ENCODE measurements around the gene ZFAND3. TPM values are rescaled to one million over a fixed set of nuclear protein-coding genes. Genes with fewer than 3 reads are reported as not detected.

Gene ZFAND3
- polyA plus RNA-seq, 1 of the 3 experiments (the other 2 are of a cell fraction): 16.7 TPM

DNA sequence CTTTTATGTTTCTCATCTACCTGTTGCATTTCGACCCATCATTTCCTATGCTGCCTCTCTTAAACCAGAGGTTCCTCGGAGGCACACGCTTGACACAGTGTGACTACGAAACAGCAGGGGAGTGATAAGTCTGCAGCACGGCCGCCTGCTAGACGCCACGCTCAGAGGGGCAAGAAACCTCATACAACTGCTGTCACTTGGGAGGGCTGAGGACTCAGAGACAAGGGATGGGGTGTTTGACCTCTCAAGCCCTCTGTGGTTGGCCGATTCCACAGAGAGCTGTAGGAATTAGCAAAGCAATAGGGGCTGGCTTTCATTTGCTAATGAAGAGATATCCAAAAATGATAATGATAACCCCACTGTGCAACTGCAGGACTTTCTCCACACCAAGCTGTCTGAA, 372.5 kb downstream of the ZFAND3 start:
- Histone ChIP-seq H2AFZ (ENCODE audit: low read depth) (no peak overlapping the region), H3K27me3 (ENCODE audit: insufficient read depth) (no peaks in the 10 kb centered on the region), H3K9me2 (no peaks in the 10 kb centered on the region), H3K36me3 (replicated peaks in 1 of 2; ENCODE audit: control insufficient read depth in 1 of 2, insufficient read depth in 2 of 2, low read length in 1 of 2) (peaks cover 0 to 3% of the 10 kb centered on the region in 2 experiments), H4K20me1 (ENCODE audit: insufficient read depth) (no peaks in the 10 kb centered on the region), H3K9me3 (no peaks in the 10 kb centered on the region), H3K4me1 (ENCODE audit: control insufficient read depth in 1 of 2, insufficient read depth in 2 of 2, low read depth in 1 of 2, low read length in 1 of 2) (peaks cover 0 to 32% of the 10 kb centered on the region in 2 experiments; a peak in 1 of 4 replicates), H3K79me2 (ENCODE audit: insufficient read depth) (no peaks in the 10 kb centered on the region), H3F3A (replicated peaks; ENCODE audit: insufficient read depth) (no peaks in the 10 kb centered on the region), H3K4me2 (no peak overlapping the region), H3K4me3 (ENCODE audit: low read depth in 2 of 2, low read length in 1 of 2) (no peak overlapping the region), H3K27ac (ENCODE audit: low read depth in 2 of 2, low read length in 1 of 2) (no peak overlapping the region), H3K9ac (no peak overlapping the region)
- no peak for TF ChIP-seq EZH2phosphoT487 (IDR thresholded peaks at IDR 0.05; ENCODE audit: borderline replicate concordance, low read depth)
- TF ChIP-seq, protein P1, sequence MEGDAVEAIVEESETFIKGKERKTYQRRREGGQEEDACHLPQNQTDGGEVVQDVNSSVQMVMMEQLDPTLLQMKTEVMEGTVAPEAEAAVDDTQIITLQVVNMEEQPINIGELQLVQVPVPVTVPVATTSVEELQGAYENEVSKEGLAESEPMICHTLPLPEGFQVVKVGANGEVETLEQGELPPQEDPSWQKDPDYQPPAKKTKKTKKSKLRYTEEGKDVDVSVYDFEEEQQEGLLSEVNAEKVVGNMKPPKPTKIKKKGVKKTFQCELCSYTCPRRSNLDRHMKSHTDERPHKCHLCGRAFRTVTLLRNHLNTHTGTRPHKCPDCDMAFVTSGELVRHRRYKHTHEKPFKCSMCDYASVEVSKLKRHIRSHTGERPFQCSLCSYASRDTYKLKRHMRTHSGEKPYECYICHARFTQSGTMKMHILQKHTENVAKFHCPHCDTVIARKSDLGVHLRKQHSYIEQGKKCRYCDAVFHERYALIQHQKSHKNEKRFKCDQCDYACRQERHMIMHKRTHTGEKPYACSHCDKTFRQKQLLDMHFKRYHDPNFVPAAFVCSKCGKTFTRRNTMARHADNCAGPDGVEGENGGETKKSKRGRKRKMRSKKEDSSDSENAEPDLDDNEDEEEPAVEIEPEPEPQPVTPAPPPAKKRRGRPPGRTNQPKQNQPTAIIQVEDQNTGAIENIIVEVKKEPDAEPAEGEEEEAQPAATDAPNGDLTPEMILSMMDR (IDR thresholded peaks at IDR 0.05): no peak
- TF ChIP-seq MXI1 (IDR thresholded peaks at IDR 0.05; ENCODE audit: low read depth, low read length): no peak
- TF ChIP-seq EP300 (IDR thresholded peaks at IDR 0.05; ENCODE audit: borderline replicate concordance in 1 of 2, low read depth in 1 of 2, low read length in 1 of 2): no peak
- TF ChIP-seq TEAD4 (IDR thresholded peaks at IDR 0.05; ENCODE audit: borderline replicate concordance, insufficient read depth): no peak
- no peak for TF ChIP-seq TCF12 (IDR thresholded peaks at IDR 0.05)
- no peak for TF ChIP-seq FOXM1 (IDR thresholded peaks at IDR 0.05; ENCODE audit: low read depth)
- no peak for TF ChIP-seq TAF1 (IDR thresholded peaks at IDR 0.05; ENCODE audit: borderline replicate concordance, low read depth, low read length)
- no peak for TF ChIP-seq NFIC (IDR thresholded peaks at IDR 0.05; ENCODE audit: borderline replicate concordance)
- no peak for TF ChIP-seq SIN3A (IDR thresholded peaks at IDR 0.05; ENCODE audit: borderline replicate concordance, low read depth, low read length)
- TF ChIP-seq NRF1 (IDR thresholded peaks at IDR 0.05; ENCODE audit: low read depth, low read length): no peak
- no peak for TF ChIP-seq CHD2 (IDR thresholded peaks at IDR 0.05; ENCODE audit: low read length, partially characterized antibody)
- TF ChIP-seq JUND (IDR thresholded peaks at IDR 0.05): no peak
- TF ChIP-seq RAD21 (IDR thresholded peaks at IDR 0.05; ENCODE audit: low read length): no peak
- no peak for DNase-seq
- WGBS (ENCODE audit: low lambda C conversion rate): 77% methylated on average over 5 of the region's 9 CpGs
- CTCF ChIA-PET: no interaction called here
- POLR2A ChIA-PET: no interaction called here

DNA sequence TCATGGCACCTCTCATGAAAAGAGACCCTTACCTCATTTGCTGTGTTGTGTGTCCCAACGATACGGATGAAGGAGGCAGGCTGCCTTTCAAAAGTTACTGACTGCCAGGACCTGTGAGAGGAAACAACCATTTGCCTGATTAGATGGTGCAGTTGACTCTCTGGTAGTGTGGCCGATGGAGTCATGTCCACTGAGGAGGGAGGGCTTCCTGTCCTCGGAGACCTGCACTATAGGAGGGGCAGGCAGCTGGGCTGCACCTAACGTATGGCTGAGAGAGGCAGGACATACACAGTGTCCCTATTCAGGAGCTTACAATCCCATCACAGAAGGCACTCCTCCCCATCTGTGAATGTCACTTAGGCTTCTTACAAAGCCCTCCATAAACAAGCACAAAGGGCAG, 373.0 kb downstream of the ZFAND3 start:
- Histone ChIP-seq H3K36me3 (replicated peaks in 1 of 2; ENCODE audit: control insufficient read depth in 1 of 2, insufficient read depth in 2 of 2, low read length in 1 of 2) (peaks cover 0 to 3% of the 10 kb centered on the region in 2 experiments), H3K4me2 (no peak overlapping the region), H3K27me3 (ENCODE audit: insufficient read depth) (no peaks in the 10 kb centered on the region), H3K27ac (ENCODE audit: low read depth in 2 of 2, low read length in 1 of 2) (no peak overlapping the region), H3F3A (replicated peaks; ENCODE audit: insufficient read depth) (no peaks in the 10 kb centered on the region), H3K9me2 (no peaks in the 10 kb centered on the region), H3K4me3 (ENCODE audit: low read depth in 2 of 2, low read length in 1 of 2) (no peak overlapping the region), H3K4me1 (ENCODE audit: control insufficient read depth in 1 of 2, insufficient read depth in 2 of 2, low read depth in 1 of 2, low read length in 1 of 2) (peaks cover 0 to 27% of the 10 kb centered on the region in 2 experiments; a peak in 1 of 4 replicates), H2AFZ (ENCODE audit: low read depth) (no peak overlapping the region), H4K20me1 (ENCODE audit: insufficient read depth) (no peaks in the 10 kb centered on the region), H3K9me3 (no peaks in the 10 kb centered on the region), H3K9ac (no peak overlapping the region), H3K79me2 (ENCODE audit: insufficient read depth) (no peaks in the 10 kb centered on the region)
- ChIA-PET CTCF (no interaction called here), POLR2A (interaction anchor here (0.5 kb wide), 1 partner anchor 188 kb away, joined by 3 read pairs; no protein-coding TSS in a partner anchor)
- no peak for DNase-seq
- WGBS (ENCODE audit: low lambda C conversion rate): 91% methylated on average over 5 of the region's 5 CpGs
- TF ChIP-seq, protein P2, sequence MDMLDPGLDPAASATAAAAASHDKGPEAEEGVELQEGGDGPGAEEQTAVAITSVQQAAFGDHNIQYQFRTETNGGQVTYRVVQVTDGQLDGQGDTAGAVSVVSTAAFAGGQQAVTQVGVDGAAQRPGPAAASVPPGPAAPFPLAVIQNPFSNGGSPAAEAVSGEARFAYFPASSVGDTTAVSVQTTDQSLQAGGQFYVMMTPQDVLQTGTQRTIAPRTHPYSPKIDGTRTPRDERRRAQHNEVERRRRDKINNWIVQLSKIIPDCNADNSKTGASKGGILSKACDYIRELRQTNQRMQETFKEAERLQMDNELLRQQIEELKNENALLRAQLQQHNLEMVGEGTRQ (IDR thresholded peaks at IDR 0.05; ENCODE audit: borderline replicate concordance, low read depth, low read length): no peak
- TF ChIP-seq, protein P3, sequence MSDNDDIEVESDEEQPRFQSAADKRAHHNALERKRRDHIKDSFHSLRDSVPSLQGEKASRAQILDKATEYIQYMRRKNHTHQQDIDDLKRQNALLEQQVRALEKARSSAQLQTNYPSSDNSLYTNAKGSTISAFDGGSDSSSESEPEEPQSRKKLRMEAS (IDR thresholded peaks at IDR 0.05; ENCODE audit: low read depth): no peak
- no peak for TF ChIP-seq EZH2phosphoT487 (IDR thresholded peaks at IDR 0.05; ENCODE audit: borderline replicate concordance, low read depth)
- TF ChIP-seq EP300 (IDR thresholded peaks at IDR 0.05; ENCODE audit: borderline replicate concordance in 1 of 2, low read depth in 1 of 2, low read length in 1 of 2): no peak
- no peak for TF ChIP-seq MEF2A (IDR thresholded peaks at IDR 0.05; ENCODE audit: borderline replicate concordance, low read depth)

Data from SK-N-SH (cell line).